PFSK-1 (cell line): ENCODE results near the gene CENPU.

Source experiments
- FOXP2 ChIP-seq: optimal IDR thresholded peaks from 2 replicates; pipeline ENCODE3; 2011; ENCODE audit warnings: borderline replicate concordance, control low read depth, inconsistent platforms; ENCODE audit not compliant: insufficient read depth; ENCODE audit errors: extremely low read length, extremely low read depth
- POLR2AphosphoS5 ChIP-seq: IDR thresholded peaks from 2 replicates; pipeline ENCODE4 v1.6.1; 2012; ENCODE audit warnings: low read depth, mild to moderate bottlenecking, control low read depth, low read length, moderate library complexity
- REST ChIP-seq, 2 experiments: IDR thresholded peaks; 2 replicates each; pipeline versions ENCODE4 v1.6.1 to v1.8.0; 2011 to 2012; ENCODE audit warnings: low read depth in 2 of 2, low read length in 2 of 2, control low read depth in 1 of 2, inconsistent platforms in 1 of 2, mild to moderate bottlenecking in 1 of 2, moderate library complexity in 1 of 2; ENCODE audit not compliant: insufficient read depth in 1 of 2
- SIN3A ChIP-seq: IDR thresholded peaks from 2 replicates; pipeline ENCODE4 v1.6.1; 2012; ENCODE audit warnings: mild to moderate bottlenecking, low read length, moderate library complexity, borderline replicate concordance; ENCODE audit not compliant: insufficient read depth
- TAF1 ChIP-seq: IDR thresholded peaks from 2 replicates; pipeline ENCODE4 v1.6.1; 2012; ENCODE audit warnings: low read length, control low read depth, borderline replicate concordance; ENCODE audit not compliant: insufficient read depth

CENPU gene

GRCh38 chr4:184719407-184719806 is 14.5 kb downstream of the CENPU start:
- TF ChIP-seq REST (IDR thresholded peaks at IDR 0.05; ENCODE audit: insufficient read depth in 1 of 2, low read depth in 2 of 2, low read length in 2 of 2) (no peak), FOXP2 (no peak), TAF1 (no peak), SIN3A (no peak), POLR2AphosphoS5 (no peak)

- TF ChIP-seq FOXP2, result no peak
- no peak for TF ChIP-seq POLR2AphosphoS5
- TF ChIP-seq TAF1, result no peak
- TF ChIP-seq SIN3A, result no peak
- no peak for TF ChIP-seq REST (IDR thresholded peaks at IDR 0.05; ENCODE audit: insufficient read depth in 1 of 2, low read depth in 2 of 2, low read length in 2 of 2)
Observed at GRCh38 chr4:184715526-184715925, 18.4 kb downstream of the CENPU start.

GRCh38 chr4:184713887-184714286 is 20.0 kb downstream of the CENPU start:
- TF ChIP-seq TAF1, result no peak
- no peak for TF ChIP-seq SIN3A
- no peak for TF ChIP-seq REST (IDR thresholded peaks at IDR 0.05; ENCODE audit: insufficient read depth in 1 of 2, low read depth in 2 of 2, low read length in 2 of 2)
- TF ChIP-seq POLR2AphosphoS5, result no peak
- no peak for TF ChIP-seq FOXP2

GRCh38 chr4:184712322-184712721 is 21.6 kb downstream of the CENPU start:
- TF ChIP-seq POLR2AphosphoS5 (no peak), FOXP2 (no peak), TAF1 (no peak), REST (IDR thresholded peaks at IDR 0.05; ENCODE audit: insufficient read depth in 1 of 2, low read depth in 2 of 2, low read length in 2 of 2) (no peak), SIN3A (no peak)

- no peak for TF ChIP-seq TAF1
- TF ChIP-seq FOXP2, result no peak
- TF ChIP-seq SIN3A, result no peak
- TF ChIP-seq REST (IDR thresholded peaks at IDR 0.05; ENCODE audit: insufficient read depth in 1 of 2, low read depth in 2 of 2, low read length in 2 of 2), result no peak
- no peak for TF ChIP-seq POLR2AphosphoS5
Observed at GRCh38 chr4:184706453-184706852, 27.4 kb downstream of the CENPU start.
